Right hindlimb (tissue), 1 donor: Measurements from ENCODE around the gene CD226.
"Not testable (repeated sequence)": the region's sequence is repeated elsewhere in the genome, so short reads cannot be mapped to it uniquely, and the experiment has no call there.

Source experiments
- DNase-seq: peaks from one replicate; pipeline ENCODE4 v3.0.0-alpha.2; 2018

Gene CD226

DNA sequence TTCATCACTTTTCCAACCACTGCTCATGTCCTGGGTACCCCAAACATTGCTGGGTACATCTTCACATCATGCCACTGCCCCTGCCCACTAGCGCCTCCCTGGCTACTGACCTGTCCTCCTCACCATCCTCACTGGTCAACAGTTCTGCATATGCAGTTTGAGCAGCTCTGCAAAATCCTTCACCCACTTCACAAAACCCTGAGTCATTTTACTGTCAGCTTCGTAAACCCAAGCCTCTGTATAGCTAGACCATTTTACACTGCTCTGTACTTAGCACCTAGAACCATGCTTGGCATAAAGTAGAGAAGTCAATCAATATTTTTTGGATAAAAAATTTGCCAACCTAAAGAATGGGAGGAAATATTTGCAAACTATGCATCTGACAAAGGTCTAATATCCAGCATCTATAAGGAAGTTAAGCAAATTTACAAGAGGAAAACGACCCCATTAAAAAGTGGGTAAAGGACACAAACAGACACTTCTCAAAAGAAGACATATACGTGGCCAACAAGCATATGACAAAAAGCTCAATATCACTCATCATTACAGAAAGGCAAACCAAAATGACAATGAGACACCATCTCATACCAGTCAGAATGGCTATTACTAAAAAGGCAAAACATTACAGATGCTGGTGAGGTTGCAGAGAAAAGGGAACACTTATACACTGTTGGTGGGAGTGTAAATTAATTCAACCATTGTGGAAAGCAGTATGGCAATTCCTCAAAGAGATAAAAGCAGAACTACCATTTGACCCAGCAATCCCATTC, 48.3 kb downstream of the CD226 start:
- not testable (repeated sequence) for DNase-seq

DNA sequence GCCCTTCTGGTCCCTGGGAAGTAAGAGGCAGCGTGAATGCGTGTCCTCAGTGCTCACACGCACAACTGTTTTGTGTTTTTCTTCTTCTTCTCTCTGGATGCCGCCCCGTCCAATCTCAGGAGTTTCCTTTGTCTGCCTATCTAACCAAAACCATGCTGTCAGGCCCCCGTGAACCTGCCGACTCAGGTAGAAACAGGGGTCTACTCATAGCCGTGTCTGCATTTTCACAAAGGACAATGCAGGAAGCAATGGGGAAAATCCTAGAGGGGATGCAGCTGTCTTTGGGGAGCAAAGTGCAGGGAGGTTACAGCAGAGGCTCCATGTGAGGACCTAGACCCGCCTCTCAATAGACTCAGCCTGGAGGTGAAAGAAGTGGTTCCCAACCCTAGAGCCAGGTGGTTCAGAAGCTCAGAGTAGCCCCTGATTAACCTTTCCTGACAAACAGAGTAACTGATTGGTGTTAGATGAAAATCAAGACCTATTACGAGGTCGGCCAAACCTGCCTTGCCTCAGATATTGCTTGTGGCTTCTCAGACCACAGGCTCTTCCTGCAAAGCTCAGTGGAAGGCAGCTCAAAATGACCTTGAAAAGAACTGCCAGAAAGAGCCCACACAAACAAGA, 49.3 kb downstream of the CD226 start:
- DNase-seq, result no peak

DNA sequence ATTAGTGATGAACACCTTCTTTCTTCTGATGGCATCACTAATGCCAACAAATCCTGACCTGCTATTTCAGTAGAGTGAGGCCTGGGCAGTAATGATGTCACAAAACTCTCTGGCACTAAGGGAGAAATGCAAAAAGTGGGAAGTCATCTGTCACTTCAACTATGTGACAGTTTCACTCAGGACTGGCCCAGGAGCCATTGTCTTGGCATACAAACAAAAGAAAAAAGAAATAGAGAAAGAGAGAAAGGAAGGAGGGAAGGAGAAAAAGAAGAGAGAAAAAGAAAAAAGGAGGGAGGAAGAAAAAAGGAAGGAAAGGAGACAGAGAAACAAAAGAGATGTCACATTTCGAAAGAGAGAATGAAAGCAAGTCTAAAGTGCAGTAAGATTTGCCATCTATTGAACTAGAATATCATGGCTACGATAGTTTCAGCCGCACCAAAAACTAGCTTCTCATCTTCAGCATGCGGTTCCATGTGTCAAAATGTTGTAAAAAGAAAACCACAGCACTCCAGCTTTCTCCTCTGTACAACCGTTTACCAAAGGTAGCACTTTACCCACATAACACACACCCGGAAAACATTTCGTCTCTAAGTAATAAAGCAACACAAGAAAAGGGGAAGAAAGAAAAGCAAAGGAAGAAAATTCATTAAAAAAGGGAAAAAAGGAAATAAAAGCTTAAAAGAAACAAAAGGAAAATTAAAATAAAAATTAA, 50.1 kb downstream of the CD226 start:
- no peak for DNase-seq

DNA sequence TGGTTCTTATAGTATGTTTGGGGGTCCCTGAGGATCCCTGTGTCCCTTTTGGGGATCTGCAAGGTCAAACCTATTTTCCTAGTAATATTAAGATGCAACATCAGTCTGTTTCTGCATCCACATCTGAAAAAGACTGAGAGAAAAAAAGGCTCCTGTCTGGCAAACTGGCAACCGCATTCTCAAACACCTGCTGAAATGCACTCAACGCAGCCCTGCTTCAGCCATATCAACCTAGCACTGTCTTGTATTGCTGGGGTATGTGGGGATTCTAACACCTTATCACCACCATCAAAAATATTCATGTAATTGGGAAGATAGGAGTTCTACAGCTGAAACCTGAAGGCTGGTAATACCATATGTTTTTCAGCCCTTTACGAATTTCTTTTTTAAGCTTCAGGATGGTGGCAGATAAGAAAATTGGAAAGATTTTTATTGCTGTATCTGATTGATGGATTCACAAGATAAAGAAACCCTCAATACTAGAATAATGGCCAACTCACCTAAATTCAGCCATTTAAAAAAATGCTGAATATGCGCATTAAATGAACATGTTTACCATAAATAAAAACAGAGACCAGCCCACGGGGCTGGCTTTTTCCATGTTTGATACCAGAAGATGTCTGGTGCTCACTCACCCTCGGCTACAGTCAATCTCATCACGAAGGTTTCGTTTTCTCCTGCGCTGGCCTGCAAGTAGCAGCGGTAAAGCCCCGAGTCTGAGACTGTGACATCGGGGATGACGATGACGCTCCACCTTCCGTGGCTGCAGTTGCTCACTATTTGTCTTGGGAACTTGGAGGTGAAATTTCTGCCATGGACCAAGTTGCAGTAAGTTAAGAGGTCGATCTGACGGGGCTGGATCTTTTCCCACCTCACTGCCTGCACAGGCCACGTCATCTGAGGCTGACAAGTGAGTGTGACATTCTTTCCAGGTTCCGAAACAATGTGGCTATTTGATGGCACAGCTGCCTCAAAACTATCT, 52.3 kb downstream of the CD226 start:
- no peak for DNase-seq

DNA sequence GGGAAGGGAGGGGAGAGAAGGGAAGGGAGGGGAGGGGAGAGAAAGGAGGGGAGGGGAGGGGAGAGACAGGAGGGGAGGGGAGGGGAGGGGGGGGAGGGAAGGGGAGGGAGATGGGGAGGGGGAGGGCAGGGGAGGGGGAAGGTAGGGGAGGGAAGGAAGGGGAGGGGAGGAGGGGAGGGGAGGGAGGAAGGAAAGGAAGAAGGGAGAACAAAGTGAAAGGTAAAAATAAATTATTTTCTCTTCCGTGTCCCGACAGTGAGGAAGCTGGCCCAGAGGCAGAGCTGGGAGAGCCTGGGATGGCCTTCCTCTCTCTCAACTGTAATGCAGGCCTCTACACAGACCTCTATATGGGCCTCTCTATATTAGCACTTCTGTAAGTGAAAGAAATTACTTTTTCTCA, 53.2 kb downstream of the CD226 start:
- DNase-seq, result no peak

DNA sequence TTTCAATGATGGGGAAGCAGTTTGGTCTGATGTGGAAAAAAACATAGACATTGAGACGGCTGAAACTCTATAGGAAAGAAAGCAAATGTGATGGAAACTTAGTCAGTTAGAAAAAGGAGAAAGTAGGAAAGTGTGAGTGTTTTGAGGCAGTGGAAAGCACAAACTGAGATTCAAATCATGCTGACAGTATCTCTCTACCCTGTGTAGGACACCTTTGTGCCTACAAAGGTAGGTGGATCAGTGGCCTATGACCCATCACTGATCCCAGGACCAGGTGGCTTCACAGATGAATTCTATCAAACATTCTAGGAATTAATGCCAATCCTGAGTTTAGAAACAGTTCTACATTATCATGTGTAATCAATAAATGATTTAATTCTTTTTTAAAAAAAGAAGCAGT, 57.1 kb downstream of the CD226 start:
- DNase-seq, result no peak

DNA sequence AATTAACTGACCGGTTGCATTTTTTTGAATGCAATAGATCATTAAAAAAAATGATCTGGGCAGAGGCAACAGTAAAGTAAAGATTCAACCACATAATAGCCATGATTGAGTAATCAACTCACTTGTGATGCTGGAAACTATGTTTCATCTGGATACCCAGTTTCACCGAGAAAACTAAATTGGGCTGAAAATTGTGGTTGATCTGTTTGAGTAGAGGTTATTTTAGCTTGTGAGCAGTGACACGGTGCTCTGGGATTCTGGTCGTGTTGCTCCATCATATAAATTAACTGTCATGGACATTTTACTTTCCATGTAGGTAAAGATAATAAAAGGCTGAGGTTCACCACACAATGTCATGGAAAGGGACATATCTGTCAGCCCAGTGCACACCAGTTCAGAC, 58.7 kb downstream of the CD226 start:
- no peak for DNase-seq

DNA sequence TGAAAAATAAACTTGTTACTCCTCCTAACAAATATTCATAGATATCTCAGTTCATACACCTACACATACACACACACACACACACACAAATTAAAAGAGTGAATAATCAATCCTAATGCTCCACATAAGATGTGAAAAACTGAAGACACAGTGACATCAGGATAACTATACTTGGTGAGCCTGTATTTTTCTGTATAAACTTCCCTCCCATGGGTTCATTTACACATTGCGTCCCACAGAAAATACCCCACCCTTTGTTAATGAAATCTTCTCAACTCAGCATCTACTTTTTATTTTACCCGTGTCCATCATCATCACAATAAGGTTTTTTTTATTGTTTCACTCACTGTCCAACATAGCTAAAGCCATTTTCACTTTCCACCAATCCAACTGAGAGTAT, 60.4 kb downstream of the CD226 start:
- DNase-seq, result no peak

DNA sequence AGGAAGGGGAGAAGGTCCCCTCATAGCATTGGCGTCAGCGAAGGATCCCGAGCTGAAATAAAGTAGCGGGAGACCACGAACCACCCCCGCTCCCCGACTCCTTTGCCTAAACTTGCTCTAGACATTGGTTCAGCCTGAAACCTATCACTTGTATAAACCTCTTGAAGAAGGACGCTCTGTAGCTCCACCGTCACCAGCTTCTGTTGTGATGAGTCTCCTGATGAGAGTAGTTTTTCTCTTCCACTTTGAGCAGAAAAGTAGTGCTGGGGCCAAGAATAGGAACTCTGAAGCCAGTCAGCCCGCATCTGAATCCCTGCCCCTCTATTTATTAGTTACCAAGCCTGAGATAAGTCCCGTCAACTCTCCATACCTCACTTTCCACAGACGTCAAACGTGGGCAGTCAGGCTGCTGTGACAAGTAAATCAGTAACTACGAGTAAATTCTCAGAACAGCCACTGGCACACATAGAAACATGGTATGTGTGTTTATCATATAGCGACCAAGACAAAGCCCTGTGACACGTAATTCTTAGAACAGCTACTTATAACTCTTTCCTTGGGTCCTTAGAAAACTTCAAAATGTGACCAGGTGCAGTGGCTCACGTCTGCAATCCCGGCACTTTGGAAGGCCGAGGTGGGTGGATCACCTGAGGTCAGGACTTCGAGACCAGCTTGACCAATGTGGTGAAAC, 61.7 kb downstream of the CD226 start:
- no peak for DNase-seq

DNA sequence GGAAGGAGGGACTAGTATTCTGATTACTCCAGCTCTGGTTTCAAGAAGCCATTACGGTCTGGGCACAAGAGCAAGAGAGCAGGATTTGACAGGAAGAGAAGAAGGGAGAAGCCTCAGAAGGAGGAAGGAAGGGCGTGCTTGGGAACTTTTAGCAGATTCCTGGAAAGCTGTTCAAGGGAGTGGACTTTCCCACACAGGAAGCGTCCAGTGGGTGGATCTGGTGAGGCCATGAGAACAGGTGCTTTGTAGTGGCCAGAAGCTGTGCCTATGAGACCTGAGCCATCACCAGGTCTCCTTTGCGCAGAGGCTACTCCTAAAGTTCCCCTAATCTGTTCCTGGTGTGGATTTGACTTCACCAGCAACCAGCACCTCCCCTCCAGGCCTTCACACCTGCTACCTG, 62.3 kb downstream of the CD226 start:
- no peak for DNase-seq

DNA sequence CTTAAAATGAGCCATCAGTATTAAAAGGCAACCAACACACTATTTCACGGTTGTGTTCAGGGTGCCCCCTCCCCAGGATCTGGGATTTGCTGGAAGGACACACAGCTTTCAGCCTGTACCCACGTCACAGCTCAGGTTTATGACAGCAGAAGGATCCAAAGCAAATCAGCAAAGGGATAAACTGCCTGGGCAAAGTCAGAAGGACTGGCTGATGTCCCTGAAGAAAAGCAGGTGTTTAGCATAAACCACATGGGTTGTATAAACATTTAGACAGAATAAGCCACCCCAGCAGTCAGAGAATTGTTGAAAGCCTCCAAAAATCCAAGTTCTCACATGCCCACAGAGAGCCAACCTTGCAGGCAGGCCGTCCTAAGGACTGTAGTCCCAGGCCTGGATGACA, 63.9 kb downstream of the CD226 start:
- DNase-seq, result no peak

DNA sequence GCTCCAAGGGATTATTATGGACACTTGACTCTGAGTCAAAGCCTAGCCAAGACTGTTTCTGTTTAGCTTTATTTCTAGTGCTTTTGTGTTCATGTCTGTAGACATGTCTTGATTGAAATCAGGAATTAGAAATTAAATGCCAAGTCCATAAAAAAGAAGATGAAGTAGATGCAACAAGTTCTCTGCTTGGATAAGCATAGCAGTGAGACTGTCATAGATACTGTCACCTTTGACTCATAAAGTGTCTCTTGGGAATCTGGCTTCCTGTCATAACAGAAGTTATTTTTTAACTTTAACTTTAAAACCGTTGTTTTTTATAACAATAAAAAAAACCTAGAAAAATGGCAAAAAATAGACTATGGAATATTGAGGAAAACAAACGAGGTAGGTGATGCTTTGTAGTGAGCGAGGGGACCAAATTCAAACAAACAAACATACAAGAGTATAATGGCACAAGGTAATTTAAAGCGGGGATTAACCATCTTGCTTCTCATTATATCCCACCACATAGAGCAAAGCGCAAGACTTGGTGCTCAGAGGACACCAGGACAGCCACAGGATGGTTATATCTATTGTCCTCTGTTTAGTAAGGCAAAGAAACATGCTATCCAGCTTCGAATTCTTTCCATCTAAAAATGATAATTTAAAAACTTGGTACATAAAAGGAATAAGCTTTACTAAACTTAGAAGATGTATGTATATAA, 64.6 kb downstream of the CD226 start:
- DNase-seq, result no peak

DNA sequence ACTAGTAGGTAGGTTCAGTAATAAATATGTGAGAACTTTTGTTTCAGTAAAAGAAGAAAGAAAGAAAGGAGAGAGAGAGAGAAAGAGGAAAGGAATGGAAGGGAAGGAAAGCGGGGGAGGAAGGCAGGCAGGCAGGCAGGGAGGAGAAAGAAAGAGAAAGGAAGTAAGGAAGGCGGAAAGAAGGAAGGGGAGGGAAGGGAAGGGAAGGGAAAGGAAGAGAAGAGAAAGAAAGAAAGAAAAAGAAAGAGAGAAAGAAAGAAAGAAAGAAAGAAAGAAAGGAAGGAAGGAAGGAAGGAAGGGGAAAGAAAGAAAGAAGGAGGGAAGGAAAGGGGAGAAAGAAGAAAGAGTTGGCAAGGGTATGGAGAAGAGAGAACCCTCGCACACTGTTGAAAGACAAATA, 67.6 kb downstream of the CD226 start:
- no peak for DNase-seq

DNA sequence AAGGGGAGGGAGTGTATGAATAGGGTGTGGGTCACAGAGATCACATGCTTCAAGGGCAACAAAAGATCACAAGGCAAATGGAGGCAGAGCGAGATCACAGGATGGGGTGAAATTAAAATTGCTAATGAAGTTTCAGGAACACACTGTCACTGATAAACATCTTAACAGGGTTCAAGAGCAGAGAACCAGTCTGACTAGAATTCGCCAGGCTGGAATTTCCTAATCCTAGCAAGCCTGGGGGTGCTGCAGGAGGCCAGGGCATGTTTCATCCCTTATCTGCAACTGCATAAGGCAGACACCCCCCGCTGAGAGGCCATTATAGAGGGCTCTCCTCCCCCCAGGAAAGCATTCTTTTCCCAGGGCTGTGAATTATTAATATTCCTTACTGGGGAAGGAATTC, 68.6 kb downstream of the CD226 start:
- not testable (repeated sequence) for DNase-seq

DNA sequence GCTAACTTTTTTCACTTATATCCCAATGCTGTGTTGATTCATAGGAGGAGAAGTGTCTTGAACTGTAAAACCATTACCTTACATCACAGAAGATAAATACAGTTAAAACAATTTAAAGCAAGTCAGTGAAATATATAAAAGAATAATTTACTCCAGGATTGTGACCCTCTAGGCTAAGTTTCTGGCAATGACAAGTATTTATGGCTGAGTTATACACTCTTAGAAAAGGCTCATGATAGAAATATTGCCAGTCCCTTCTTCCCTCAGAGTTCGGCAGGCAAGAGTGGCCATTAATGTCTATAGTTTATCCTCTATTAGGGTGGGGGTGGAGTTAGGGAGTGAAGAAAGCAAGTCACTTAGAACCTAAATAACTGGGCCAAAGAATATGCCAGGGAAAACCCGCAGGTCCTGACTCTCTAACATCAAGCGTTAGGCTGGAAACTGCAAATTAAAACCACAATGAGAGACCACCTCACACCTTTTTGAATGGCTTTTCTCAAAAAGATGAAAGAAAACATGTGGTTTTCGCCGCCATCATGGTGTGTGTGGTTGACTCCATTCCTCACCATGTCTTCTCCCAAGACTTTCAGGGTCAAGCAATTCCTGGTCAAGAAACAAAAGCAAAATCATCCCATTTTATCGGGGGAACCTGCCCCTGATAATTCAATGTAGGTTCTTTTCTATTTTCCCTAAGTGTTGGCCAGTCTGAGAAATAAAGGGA, 69.3 kb downstream of the CD226 start:
- DNase-seq, result no peak

DNA sequence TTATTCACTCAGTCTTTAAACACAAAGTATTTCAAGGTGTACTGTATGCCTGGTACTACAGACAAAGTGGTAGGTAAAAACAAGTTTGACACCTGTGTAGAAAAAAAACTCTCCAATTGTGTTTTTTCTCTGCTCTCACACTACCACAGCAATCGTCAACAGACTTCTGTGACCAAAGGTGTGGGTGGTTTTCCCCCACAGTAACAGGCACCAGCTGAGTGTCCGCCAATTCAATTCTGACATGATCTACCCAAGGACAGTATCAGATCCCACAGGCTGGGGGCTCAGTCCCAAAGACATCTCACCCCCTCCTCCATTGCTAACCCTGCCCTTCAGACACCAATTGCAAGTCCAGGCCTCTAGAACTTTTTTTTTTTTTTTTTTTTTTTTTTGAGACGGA, 71.2 kb downstream of the CD226 start:
- no peak for DNase-seq

DNA sequence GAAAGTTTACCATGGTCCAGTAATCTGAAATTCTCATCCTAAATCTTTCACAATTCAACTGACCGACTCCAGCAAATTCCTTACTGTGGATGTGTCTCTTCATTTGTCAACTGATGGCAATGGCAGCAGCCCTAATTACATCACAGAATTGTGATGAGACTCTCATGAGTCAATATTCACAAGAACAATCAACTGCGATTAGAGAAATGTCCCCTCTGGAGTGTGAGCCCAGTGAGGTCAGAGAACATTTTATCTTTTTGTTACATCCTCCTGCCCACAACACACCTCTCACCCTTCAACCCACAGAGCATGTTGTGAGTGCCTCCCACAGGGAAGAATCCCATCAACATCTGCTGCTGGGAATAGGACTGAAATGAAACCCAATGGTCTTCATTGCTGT, 73.6 kb downstream of the CD226 start:
- DNase-seq, result no peak

DNA sequence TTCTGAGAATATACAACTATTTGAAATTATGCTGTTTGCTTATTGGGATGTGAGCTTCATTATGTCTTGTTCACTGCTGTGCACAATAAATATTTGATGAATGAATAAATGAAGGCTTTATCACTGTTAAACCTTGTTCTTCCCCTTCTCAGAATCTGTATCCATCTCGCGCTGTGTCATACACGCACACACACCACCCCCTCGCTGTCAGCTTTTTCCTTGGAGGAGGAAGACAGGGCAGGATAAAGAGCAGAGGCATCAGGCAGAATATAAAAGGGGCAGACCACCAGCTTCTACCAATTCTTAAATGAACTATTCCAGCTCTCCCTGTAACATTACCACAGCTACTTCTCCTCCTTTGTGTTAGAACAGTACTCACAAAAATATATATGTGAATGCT, 75.0 kb downstream of the CD226 start:
- no peak for DNase-seq

DNA sequence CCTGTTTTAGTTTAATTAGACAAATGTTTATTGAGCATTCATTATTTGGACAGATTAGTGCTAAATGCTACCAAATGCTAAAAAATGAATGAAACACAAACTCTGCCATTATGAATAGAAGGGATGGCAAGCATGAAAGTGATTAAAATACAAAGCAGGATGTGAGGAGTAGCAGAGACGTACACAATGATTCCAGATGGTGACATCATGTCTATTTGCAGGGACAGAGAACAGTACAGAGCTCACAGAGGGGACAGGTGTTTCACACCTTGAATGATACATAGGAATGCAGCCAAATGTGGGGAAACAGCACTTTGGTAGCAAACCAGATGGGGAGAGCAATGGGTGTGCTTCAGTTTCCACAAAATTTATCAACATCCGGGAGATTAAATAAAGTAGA, 76.3 kb downstream of the CD226 start:
- DNase-seq, result no peak

DNA sequence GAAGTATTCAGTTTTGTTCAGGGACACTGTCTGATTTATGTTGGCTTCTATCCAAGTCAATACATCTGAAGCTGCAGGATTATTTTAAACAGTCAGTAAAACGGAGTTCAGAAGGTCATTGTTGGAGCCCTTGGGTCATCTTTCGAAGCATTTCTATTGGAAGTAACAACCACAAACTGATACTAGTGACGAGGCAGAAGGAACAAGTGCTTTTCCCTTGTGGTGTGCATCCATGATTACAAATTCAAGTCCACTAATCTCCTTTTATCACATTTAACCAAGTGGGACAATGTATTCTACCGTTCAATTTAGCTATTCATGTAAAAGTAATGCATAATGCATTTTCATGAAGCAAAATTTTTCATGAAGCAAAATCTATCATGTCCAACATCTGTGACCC, 76.9 kb downstream of the CD226 start:
- no peak for DNase-seq

DNA sequence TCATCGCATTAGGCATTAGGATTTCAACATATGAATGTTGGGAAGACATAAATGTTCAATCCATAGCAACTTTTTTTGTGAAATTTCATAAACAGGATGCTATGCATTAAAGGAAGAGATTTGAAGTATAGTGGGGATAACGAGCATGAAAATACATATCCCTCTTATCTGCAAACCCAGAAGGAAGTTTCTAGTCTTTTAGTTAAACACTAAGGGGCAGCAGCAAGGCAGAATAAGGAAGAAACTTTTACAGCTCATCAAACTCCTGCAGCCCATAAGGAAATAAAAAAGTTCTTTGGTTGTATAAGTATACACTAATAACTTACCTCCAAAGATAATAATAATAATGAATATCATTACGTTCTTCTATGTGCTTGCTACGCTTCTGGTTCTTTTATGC, 81.5 kb downstream of the CD226 start:
- no peak for DNase-seq
